GM12878 (cell line): Measurements from ENCODE around the gene NRG3. TPM values are rescaled to one million over a fixed set of nuclear protein-coding genes. Genes with fewer than 3 reads are reported as not detected.

Experiments used
- ATAC-seq: fragments of 200-7000 bp; cut with Tn5 transposase; 3 replicates; pipeline ENCODE4 v1.9.1; 2020; ENCODE audit warnings: mild to moderate bottlenecking, moderate library complexity
- BruUV-seq: library from RNA; stranded (reverse); fragments of 400-500 nt; replicated peaks from 2 replicates; lab custom pipeline; 2021; lab: Mats Ljungman, UMichigan
- CTCF ChIA-PET: fragments of 300-600 bp; sonication (Branson Sonifier 250); formaldehyde crosslinking; extraction: SDS; loops from one replicate; lab custom pipeline; 2021; ENCODE audit warnings: inconsistent platforms; lab: Yijun Ruan, JAX
- POLR2A ChIA-PET: fragments of 350-600 bp; formaldehyde crosslinking; extraction: SDS; loops from one replicate; lab custom pipeline; 2021; ENCODE audit warnings: inconsistent platforms; lab: Charles Lee
- RAD21 ChIA-PET: fragments of 300-600 bp; sonication (Branson Sonifier 250); formaldehyde crosslinking; loops from one replicate; lab custom pipeline; 2023; ENCODE audit warnings: antibody characterized with exemption; ENCODE audit not compliant: unreplicated experiment; lab: Charles Lee
- SMC1A ChIA-PET: fragments of 300-600 bp; sonication (Branson Sonifier 250); formaldehyde crosslinking; loops from one replicate; lab custom pipeline; 2023; ENCODE audit not compliant: unreplicated experiment, uncharacterized antibody; lab: Charles Lee
- DNase-seq: peaks from one replicate; pipeline ENCODE4 v3.0.0-alpha.2; 2011; ENCODE audit warnings: low read depth, low spot score
- FAIRE-seq: peaks from 3 replicates; lab custom pipeline; 2011; peaks lifted over from hg19 to GRCh38; lab: Jason Lieb, UNC
- H2AFZ ChIP-seq: 2 replicates; pipeline ENCODE4 v1.6.0; 2011; ENCODE audit warnings: low read depth, low read length, control low read depth; ENCODE audit not compliant: control insufficient read depth
- H3K27ac ChIP-seq: 2 replicates; pipeline ENCODE4 v1.5.1; 2011; ENCODE audit warnings: control low read depth; ENCODE audit not compliant: control insufficient read depth, insufficient read depth
- H3K27me3 ChIP-seq, 2 experiments: replicated peaks in 1 of 2; 2 replicates each; pipeline versions ENCODE4 v1.6.0 to v1.6.1; 2011; ENCODE audit warnings: low read length in 1 of 2; ENCODE audit not compliant: control insufficient read depth in 2 of 2, insufficient read depth in 2 of 2
- H3K36me3 ChIP-seq, 2 experiments: 2 replicates each; pipeline ENCODE4 v1.5.1; 2011; ENCODE audit warnings: low read length in 1 of 2; ENCODE audit not compliant: control insufficient read depth in 2 of 2, insufficient read depth in 2 of 2
- H3K4me1 ChIP-seq: 2 replicates; pipeline ENCODE4 v1.6.1; 2011; ENCODE audit warnings: mild to moderate bottlenecking, low read length, moderate library complexity, mixed read lengths; ENCODE audit not compliant: control insufficient read depth, insufficient read depth
- H3K4me2 ChIP-seq: 2 replicates; pipeline ENCODE4 v1.6.0; 2011; ENCODE audit warnings: control low read depth; ENCODE audit not compliant: control insufficient read depth, insufficient read depth
- H3K4me3 ChIP-seq: fragments of 200-600 bp; sonication (generic); 2 replicates; pipeline ENCODE4 v1.5.1; 2016
- H3K79me2 ChIP-seq: 2 replicates; pipeline ENCODE4 v1.6.0; 2011; ENCODE audit warnings: low read length; ENCODE audit not compliant: control insufficient read depth, insufficient read depth
- H3K9ac ChIP-seq: 2 replicates; pipeline ENCODE4 v1.8.0; 2011; ENCODE audit warnings: low read length, control low read depth, mixed read lengths; ENCODE audit not compliant: control insufficient read depth, insufficient read depth
- H3K9me3 ChIP-seq: replicated peaks from 3 replicates; pipeline ENCODE4 v1.5.1; 2011; ENCODE audit warnings: mild to moderate bottlenecking, low read length; ENCODE audit not compliant: control insufficient read depth, insufficient read depth
- H4K20me1 ChIP-seq: 2 replicates; pipeline ENCODE4 v1.6.0; 2011; ENCODE audit not compliant: control insufficient read depth, insufficient read depth
- ASH2L ChIP-seq: fragments of 300-600, 200-600 bp; sonication (generic); IDR thresholded peaks from 2 replicates; pipeline ENCODE4 v1.6.1; 2017; ENCODE audit warnings: low read depth, mild to moderate bottlenecking, borderline replicate concordance
- BACH1 ChIP-seq: fragments of 450-650 bp; IDR thresholded peaks from 2 replicates; pipeline ENCODE4 v1.6.1; 2017; ENCODE audit warnings: mild to moderate bottlenecking, borderline replicate concordance
- E2F4 ChIP-seq: IDR thresholded peaks from 2 replicates; pipeline ENCODE4 v1.6.1; 2012; ENCODE audit warnings: low read depth, low read length, improper control_type of control experiment
- HCFC1 ChIP-seq: fragments of 150-350 bp; IDR thresholded peaks from 2 replicates; pipeline ENCODE4 v1.6.1; 2014; ENCODE audit warnings: low read length
- HDGF ChIP-seq: fragments of 450-650 bp; IDR thresholded peaks from 2 replicates; pipeline ENCODE4 v1.6.1; 2016; ENCODE audit warnings: antibody characterized with exemption
- IKZF2 ChIP-seq, 2 experiments: fragments of 450-650 bp; IDR thresholded peaks; 2 replicates each; pipeline ENCODE4 v1.6.1; 2017; ENCODE audit warnings: mild to moderate bottlenecking in 2 of 2, moderate library complexity in 2 of 2
- MTA2 ChIP-seq: fragments of 450-650 bp; IDR thresholded peaks from 2 replicates; pipeline ENCODE4 v1.6.1; 2016; ENCODE audit warnings: low read depth, mild to moderate bottlenecking, moderate library complexity
- MTA3 ChIP-seq: IDR thresholded peaks from 2 replicates; pipeline ENCODE4 v1.6.1; 2012; ENCODE audit warnings: low read length, inconsistent platforms, borderline replicate concordance
- NFYB ChIP-seq: IDR thresholded peaks from 2 replicates; pipeline ENCODE4 v1.6.1; 2011; ENCODE audit warnings: low read depth, mild to moderate bottlenecking, low read length, improper control_type of control experiment, moderate library complexity; ENCODE audit not compliant: insufficient read depth
- PAX5 ChIP-seq: IDR thresholded peaks from 2 replicates; pipeline ENCODE4 v1.6.1; 2011; ENCODE audit warnings: low read depth, low read length, borderline replicate concordance
- RAD21 ChIP-seq: IDR thresholded peaks from 2 replicates; pipeline ENCODE4 v1.6.1; 2011; ENCODE audit warnings: mild to moderate bottlenecking, low read depth, low read length, moderate library complexity; ENCODE audit not compliant: insufficient read depth
- SMARCA5 ChIP-seq: fragments of 450-650 bp; IDR thresholded peaks from 2 replicates; pipeline ENCODE4 v1.6.1; 2017; ENCODE audit warnings: mild to moderate bottlenecking
- SREBF1 ChIP-seq: IDR thresholded peaks from 2 replicates; pipeline ENCODE4 v1.6.1; 2012; ENCODE audit warnings: mild to moderate bottlenecking, low read length
- SREBF2 ChIP-seq: IDR thresholded peaks from 2 replicates; pipeline ENCODE4 v1.6.1; 2012; ENCODE audit warnings: mild to moderate bottlenecking, low read length
- SUPT20H ChIP-seq: IDR thresholded peaks from 2 replicates; pipeline ENCODE4 v1.6.1; 2011; ENCODE audit warnings: low read depth, mild to moderate bottlenecking, low read length, moderate library complexity, borderline replicate concordance; ENCODE audit not compliant: control insufficient read depth
- TCF7 ChIP-seq: IDR thresholded peaks from 2 replicates; pipeline ENCODE4 v1.6.1; 2014; ENCODE audit warnings: antibody characterized with exemption, borderline replicate concordance
- USF2 ChIP-seq: IDR thresholded peaks from 2 replicates; pipeline ENCODE4 v1.6.1; 2011; ENCODE audit warnings: low read depth, low read length, improper control_type of control experiment, borderline replicate concordance
- WRNIP1 ChIP-seq: IDR thresholded peaks from 2 replicates; pipeline ENCODE4 v1.6.1; 2011; ENCODE audit warnings: low read depth, low read length, improper control_type of control experiment, borderline replicate concordance
- YY1 ChIP-seq: IDR thresholded peaks from 2 replicates; pipeline ENCODE4 v1.6.1; 2011; ENCODE audit warnings: low read depth, mild to moderate bottlenecking, low read length
- ZNF687 ChIP-seq: fragments of 450-650 bp; IDR thresholded peaks from 2 replicates; pipeline ENCODE4 v1.6.1; 2017; ENCODE audit warnings: mild to moderate bottlenecking, moderate library complexity
- WGBS: methylation state at CpG from one replicate; pipeline ENCODE4 v1.1.6; 2016; ENCODE audit warnings: low lambda C conversion rate; ENCODE audit not compliant: insufficient replicate concordance, insufficient coverage; ENCODE audit errors: missing lambda C conversion rate; 5-methylcytosine and 5-hydroxymethylcytosine counted together
- in situ Hi-C: fragments of 300-500 bp; cut with MboI; formaldehyde crosslinking; loops from 9 replicates; pipeline ENCODE4 v1.14.3; 2018; ENCODE audit warnings: mixed read lengths
- intact Hi-C: fragments of 100-400 bp; cut with micrococcal nuclease; formaldehyde crosslinking; loops from one replicate; pipeline ENCODE4 v1.14.2; 2022; ENCODE audit not compliant: unreplicated experiment
- polyA plus RNA-seq, 11 experiments: library from polyadenylated mRNA; depleted of rRNA in 4 of 11; unstranded in 6 of 11; stranded (reverse) in 5 of 11; fragments of >200 nt; fragmentation: Nextera tagmentation in 4 of 11; fragmentation: Illumina TruSeq in 1 of 11; extraction: Ambion mirVana in 4 of 11; extraction: Trizol in 1 of 11; gene quantifications; 1 replicate in 1 of 11; 2 replicates in 10 of 11; pipeline versions ENCODE4 v1.2.1 to v1.2.3, GENCODE V29; 2011 to 2016; ENCODE audit warnings: inconsistent platforms in 2 of 11, missing spikeins in 2 of 11, low read depth in 1 of 11
- total RNA-seq, 4 experiments: library from RNA; depleted of rRNA in 3 of 4; stranded (reverse); fragments of >200 nt in 3 of 4; fragmentation: Illumina TruSeq in 1 of 4; extraction: Trizol in 1 of 4; gene quantifications; 2 replicates each; pipeline versions ENCODE4 v1.2.1 to v1.2.3, GENCODE V29; 2013 to 2021

Gene NRG3
- total and polyA plus RNA-seq, 10 of the 15 experiments (the other 5 are each of a cell fraction or from before 2014, with no cell fraction given) = 0.03 to 0.41 (median 0.17) TPM; not detected in 3

- H3K4me2 ChIP-seq = no peak overlapping the region
- no peaks in the 10 kb centered on the region for H4K20me1 ChIP-seq
- ATAC-seq = peak; percentile 66
- ChIA-PET POLR2A (no interaction called here), CTCF (interaction anchor here (0.6 to 6.1 kb wide), 36 partner anchors 8 to 951 kb away, joined by 3 to 119 read pairs (median 4); no protein-coding TSS in a partner anchor), SMC1A (interaction anchor here (0.6 to 6.2 kb wide), 23 partner anchors 10 to 902 kb away, joined by 3 to 126 read pairs (median 6); no protein-coding TSS in a partner anchor), RAD21 (interaction anchor here (0.6 to 3.7 kb wide), 17 partner anchors 11 to 178 kb away, joined by 3 to 68 read pairs (median 5); no protein-coding TSS in a partner anchor)
- BruUV-seq = no TSS peak
- no peaks in the 10 kb centered on the region for H3K79me2 ChIP-seq
- no peak for DNase-seq
- H3K4me1 ChIP-seq = no peaks in the 10 kb centered on the region
- intact Hi-C loops (loop anchor here (1.0 kb wide), 3 partner anchors 54 to 173 kb away; no protein-coding TSS in a partner anchor), in situ Hi-C loops (no loop called here)
- no peaks in the 10 kb centered on the region for H3K27me3 ChIP-seq
- H3K4me3 ChIP-seq = no peak overlapping the region
- no peak overlapping the region for H3K27ac ChIP-seq
- no peaks in the 10 kb centered on the region for H3K9me3 ChIP-seq
- FAIRE-seq = no peak
- H3K9ac ChIP-seq = no peak overlapping the region
- H3K36me3 ChIP-seq = no peaks in the 10 kb centered on the region
- H2AFZ ChIP-seq = no peak overlapping the region
- 0% methylated on average over 1 of the region's 1 CpG for WGBS
- TF ChIP-seq HDGF = no peak
- 0 out of 2 replicates have a peak, but pooled peaks have one; percentile 21 for TF ChIP-seq YY1
- no peak for TF ChIP-seq PAX5
- TF ChIP-seq USF2 = no peak
- TF ChIP-seq SUPT20H = no peak
- no peak for TF ChIP-seq IKZF2 (IDR thresholded peaks at IDR 0.05)
- TF ChIP-seq HCFC1 = no peak
- TF ChIP-seq MTA2 = no peak
- no peak for TF ChIP-seq E2F4
- no peak for TF ChIP-seq SREBF2
- TF ChIP-seq NFYB = no peak
- no peak for TF ChIP-seq ZNF687
- no peak for TF ChIP-seq MTA3
- no peak for TF ChIP-seq SMARCA5
- TF ChIP-seq WRNIP1 = no peak
- TF ChIP-seq RAD21 = peak; percentile 90
- no peak for TF ChIP-seq TCF7
- no peak for TF ChIP-seq ASH2L
- no peak for TF ChIP-seq BACH1
- TF ChIP-seq SREBF1 = no peak
Measured at GRCh38 chr10:82969405-82969804, 1094.4 kb downstream of the NRG3 start.
